ENCODE results near the gene CCR7.

- TF ChIP-seq, protein P1, sequence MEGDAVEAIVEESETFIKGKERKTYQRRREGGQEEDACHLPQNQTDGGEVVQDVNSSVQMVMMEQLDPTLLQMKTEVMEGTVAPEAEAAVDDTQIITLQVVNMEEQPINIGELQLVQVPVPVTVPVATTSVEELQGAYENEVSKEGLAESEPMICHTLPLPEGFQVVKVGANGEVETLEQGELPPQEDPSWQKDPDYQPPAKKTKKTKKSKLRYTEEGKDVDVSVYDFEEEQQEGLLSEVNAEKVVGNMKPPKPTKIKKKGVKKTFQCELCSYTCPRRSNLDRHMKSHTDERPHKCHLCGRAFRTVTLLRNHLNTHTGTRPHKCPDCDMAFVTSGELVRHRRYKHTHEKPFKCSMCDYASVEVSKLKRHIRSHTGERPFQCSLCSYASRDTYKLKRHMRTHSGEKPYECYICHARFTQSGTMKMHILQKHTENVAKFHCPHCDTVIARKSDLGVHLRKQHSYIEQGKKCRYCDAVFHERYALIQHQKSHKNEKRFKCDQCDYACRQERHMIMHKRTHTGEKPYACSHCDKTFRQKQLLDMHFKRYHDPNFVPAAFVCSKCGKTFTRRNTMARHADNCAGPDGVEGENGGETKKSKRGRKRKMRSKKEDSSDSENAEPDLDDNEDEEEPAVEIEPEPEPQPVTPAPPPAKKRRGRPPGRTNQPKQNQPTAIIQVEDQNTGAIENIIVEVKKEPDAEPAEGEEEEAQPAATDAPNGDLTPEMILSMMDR (IDR thresholded peaks at IDR 0.05) = no peak
- TF ChIP-seq POLR2A (IDR thresholded peaks at IDR 0.05) = no peak
- TF ChIP-seq POLR2AphosphoS5 (IDR thresholded peaks at IDR 0.05) = no peak
These were observed 48.5 kb downstream of the CCR7 start for GRCh38 chr17:40516581-40517285.
